ENCODE measurements around the gene UCK1.
A peak's percentile ranks its signal among the peaks of the same experiment; 100 is the strongest.

UCK1 gene

DNA sequence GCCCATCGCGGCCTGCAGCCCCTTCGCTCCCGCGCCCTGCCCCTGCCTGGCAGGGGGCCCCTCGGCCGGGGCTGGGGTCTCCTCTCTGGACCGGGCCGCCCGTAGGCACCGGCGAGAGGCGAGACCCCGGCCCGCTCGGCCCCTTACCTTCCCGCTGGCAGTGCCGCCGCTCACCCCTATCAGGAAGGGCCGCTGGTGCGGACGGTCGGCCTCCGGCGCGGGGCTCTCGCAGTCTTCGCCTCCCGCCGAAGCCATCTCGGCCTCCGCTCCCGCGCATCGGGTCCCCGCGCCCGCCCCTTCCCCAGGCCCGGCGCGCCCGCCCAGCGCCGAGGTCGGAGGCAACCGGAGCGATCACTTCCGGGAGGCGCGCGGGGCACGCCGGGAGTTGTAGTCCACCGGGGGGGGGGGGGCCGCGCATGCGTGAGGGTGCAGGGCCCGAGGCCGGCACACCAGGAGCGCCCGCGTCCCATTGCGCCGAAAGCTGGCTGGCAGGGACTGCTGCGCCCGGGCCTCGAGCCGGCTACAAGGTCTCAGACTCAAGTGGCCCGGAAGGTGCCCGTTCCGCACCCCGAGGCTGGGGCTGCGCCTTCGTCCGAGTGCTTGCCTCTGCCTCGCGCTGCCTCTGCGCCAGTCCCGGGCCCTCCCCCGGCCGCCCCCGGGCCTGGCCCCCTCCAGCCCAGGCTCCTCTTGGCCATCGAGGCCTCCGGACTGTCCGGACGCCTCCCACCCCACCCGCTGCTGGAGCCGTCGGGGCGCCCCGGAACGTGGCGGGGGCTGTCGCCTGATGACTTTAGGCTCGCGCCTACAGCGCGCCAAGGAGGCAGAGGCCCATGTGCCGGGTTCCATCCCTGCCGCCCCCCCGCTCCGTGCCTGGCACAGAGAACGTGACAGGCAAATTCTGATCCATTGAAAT lies at the start of gene UCK1:
TSS of gene UCK1 (minus strand) at position 344 of the 913 bp plus-strand sequence. CDS start at position 255, 89 bp downstream.
- peak; percentile 35 for DNase-seq (ENCODE audit: low read depth)
- peak within 1 kb of the TSS; percentile 76 for H3K4me3 ChIP-seq (ENCODE audit: low read depth, low read length)
- TF ChIP-seq, protein P1, sequence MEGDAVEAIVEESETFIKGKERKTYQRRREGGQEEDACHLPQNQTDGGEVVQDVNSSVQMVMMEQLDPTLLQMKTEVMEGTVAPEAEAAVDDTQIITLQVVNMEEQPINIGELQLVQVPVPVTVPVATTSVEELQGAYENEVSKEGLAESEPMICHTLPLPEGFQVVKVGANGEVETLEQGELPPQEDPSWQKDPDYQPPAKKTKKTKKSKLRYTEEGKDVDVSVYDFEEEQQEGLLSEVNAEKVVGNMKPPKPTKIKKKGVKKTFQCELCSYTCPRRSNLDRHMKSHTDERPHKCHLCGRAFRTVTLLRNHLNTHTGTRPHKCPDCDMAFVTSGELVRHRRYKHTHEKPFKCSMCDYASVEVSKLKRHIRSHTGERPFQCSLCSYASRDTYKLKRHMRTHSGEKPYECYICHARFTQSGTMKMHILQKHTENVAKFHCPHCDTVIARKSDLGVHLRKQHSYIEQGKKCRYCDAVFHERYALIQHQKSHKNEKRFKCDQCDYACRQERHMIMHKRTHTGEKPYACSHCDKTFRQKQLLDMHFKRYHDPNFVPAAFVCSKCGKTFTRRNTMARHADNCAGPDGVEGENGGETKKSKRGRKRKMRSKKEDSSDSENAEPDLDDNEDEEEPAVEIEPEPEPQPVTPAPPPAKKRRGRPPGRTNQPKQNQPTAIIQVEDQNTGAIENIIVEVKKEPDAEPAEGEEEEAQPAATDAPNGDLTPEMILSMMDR (IDR thresholded peaks at IDR 0.05; ENCODE audit: control insufficient read depth, extremely low read depth, insufficient read depth), result no peak

DNA sequence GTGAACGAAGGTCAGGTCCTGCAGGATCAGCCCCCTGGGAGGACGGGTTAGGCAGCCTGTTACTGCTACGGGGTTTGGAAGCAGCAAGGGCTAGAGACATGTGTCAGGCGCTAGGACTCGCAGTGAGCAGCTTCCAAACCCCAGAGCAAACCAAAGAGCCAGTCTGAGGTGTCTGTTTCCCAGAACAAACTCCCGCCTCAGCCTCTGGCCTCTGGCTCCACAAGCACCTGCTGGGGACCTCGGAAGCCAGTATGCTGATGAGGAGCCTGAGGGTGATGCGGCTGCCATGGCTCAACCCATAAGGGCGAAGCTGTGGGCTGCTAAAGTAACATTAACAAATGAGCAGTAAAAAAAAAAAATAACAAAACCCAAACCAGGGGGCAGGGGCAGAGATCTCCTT lies 49.3 kb upstream of the UCK1 start:
- TF ChIP-seq, protein P1 (IDR thresholded peaks at IDR 0.05; ENCODE audit: control insufficient read depth, extremely low read depth, insufficient read depth), result no peak
- DNase-seq (ENCODE audit: low read depth), result peak; percentile 40
- no peak overlapping the region for H3K4me3 ChIP-seq (ENCODE audit: low read depth, low read length)

DNA sequence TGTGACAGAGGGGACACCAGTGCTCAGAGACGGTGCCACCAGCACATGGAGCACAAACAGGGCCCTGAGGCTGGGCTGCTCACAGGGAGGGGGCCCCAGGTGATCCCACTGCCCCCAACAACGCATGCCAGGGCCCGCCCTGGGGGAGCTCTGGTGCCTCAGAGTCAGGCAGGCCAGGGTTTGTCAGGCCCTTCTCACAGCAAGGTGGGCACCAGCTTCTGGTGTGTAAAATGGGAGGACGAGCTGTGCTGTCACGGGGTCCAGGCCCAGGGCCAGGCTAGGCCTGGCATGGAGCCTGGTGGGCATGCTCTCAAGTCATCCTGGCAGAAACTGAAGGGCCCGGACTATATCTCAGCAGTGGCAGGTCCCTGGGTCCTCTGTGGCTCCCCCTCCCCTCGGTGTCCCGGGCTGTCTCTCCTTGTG lies 48.7 kb upstream of the UCK1 start:
- TF ChIP-seq, protein P1 (IDR thresholded peaks at IDR 0.05; ENCODE audit: control insufficient read depth, extremely low read depth, insufficient read depth), result no peak
- no peak for DNase-seq (ENCODE audit: low read depth)
- H3K4me3 ChIP-seq (ENCODE audit: low read depth, low read length), result no peak overlapping the region

DNA sequence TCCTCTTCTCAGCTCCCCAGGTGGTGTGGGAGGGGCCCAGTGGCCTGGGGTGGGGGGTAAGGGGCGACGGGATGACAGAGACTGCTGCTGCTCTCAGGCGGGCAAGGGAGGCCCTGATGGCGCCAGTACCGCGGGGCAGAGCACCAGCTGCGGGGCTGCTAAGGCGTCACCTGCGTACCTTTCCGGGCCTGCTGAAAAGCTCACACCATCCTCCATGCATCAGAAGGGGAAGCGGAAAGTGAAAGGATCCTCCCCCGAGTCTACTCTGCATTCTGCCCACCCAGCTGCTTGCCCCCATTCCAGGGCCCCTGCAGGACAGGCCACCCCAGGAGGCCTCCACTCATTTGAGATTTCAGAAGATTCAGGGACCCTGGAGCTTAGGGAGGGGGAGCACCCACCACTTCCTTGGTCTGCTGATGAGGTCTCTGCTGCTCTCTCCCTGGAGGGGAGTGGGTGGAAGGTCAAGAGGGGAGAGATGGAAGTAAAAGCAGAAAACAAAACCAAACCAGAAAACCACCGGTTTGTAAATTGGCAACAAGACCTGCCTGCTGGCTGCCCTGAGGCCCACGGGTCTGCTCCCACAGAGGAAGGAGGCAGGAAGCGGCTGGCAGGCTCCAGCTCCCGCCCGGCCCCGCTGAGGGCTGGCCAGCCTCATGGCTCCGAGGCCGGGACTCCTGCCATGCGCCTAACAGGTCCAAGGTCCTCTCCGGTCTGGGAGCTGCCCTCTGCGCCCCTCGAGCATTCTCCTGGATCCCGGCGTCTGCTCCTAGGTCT lies 47.9 kb upstream of the UCK1 start:
- TF ChIP-seq, protein P1 (IDR thresholded peaks at IDR 0.05; ENCODE audit: control insufficient read depth, extremely low read depth, insufficient read depth), result no peak
- no peak overlapping the region for H3K4me3 ChIP-seq (ENCODE audit: low read depth, low read length)
- DNase-seq (ENCODE audit: low read depth), result no peak

DNA sequence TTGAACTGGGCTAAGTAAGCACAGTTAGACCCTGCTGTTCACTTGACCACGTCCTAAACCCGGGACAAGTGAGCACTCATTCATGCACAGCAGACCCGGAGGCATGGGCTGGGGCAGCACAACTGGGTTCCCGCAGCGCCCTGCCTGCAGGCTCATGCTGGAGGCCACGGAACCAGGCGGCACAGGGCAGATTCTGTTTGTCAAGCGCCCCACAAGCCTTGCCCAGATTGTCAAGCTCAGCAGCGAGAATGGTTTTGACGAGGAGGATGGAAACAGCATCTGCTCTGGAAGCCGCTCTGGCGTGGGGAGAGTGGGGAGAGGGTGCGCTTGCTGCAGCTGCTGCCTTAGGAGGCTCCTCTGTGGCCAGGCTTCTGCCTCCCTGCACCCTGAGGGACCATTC lies 47.0 kb upstream of the UCK1 start:
- DNase-seq (ENCODE audit: low read depth), result no peak
- TF ChIP-seq, protein P1 (IDR thresholded peaks at IDR 0.05; ENCODE audit: control insufficient read depth, extremely low read depth, insufficient read depth), result no peak
- H3K4me3 ChIP-seq (ENCODE audit: low read depth, low read length), result no peak overlapping the region

DNA sequence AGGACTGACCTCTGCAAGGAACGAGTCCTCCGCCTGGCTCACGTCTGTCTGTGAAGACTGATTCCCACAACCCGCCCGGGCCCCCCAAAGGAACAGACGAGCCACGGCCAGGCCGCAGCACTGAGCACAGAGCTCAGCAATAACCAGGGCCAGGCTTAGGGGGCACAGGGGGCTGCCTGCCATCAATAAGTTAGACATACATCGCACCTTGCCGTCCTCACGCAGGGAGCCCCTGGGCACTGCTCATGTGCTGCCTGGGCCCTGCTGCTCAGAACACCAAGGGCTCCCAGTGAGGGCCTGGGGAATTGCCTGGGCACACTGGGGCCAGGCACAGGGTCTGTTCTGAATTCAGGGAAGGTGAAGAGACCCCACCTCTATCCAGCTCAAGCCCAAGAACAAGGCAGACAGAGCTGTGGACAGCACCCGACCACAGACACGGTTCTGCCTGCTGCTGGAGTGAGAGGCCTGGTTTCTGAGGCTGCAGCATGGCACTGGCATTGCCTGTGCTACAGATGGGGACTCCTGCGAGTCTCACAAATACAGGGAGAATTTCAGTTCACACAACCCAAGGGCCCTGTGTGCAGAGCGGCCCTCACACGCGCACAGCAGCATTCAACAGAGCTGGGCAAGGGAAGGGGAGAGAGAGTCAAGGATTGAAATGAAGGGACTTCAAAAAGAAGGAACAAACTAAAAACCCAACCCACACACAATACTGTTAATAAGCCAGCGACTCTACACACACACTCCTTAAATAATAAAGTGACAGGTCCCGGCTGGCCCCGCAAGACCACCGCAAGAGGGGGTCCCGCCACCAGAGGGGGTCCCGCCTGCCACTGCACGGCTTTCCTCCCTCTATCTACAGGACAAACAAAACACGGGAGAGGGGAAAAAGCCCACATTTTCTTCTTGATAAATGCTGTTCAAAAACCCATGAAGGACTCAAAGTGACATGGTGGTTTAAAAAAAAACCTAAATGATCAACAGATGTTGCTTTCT lies 46.2 kb upstream of the UCK1 start:
- DNase-seq (ENCODE audit: low read depth), result no peak
- H3K4me3 ChIP-seq (ENCODE audit: low read depth, low read length), result no peak overlapping the region
- TF ChIP-seq, protein P1 (IDR thresholded peaks at IDR 0.05; ENCODE audit: control insufficient read depth, extremely low read depth, insufficient read depth), result no peak
